AG10803 (cell line): Measurements from ENCODE around the gene FBXO10.

Experiments
- DNase-seq: peaks from one replicate; pipeline ENCODE4 v3.0.0; 2010; ENCODE audit warnings: low read depth
- H3K4me3 ChIP-seq: 2 replicates; pipeline ENCODE4 v1.5.1; 2011; ENCODE audit warnings: mild to moderate bottlenecking, low read length, control low read depth
- CTCF ChIP-seq: conservative IDR thresholded peaks from 2 replicates; pipeline ENCODE4 v1.5.1; 2011; ENCODE audit warnings: mild to moderate bottlenecking, low read length, control low read depth, inconsistent platforms

FBXO10 gene

GRCh38 chr9:37531699-37532098 is 44.5 kb downstream of the FBXO10 start:
- DNase-seq, result no peak
- TF ChIP-seq CTCF, result no peak
- no peak overlapping the region for H3K4me3 ChIP-seq

GRCh38 chr9:37528652-37529471 is 47.3 kb downstream of the FBXO10 start:
- no peak for DNase-seq
- no peak for TF ChIP-seq CTCF
- H3K4me3 ChIP-seq, result no peak overlapping the region

- no peak overlapping the region for H3K4me3 ChIP-seq
- no peak for TF ChIP-seq CTCF
- no peak for DNase-seq
Observed at GRCh38 chr9:37523916-37524315, 52.3 kb downstream of the FBXO10 start.

- no peak for TF ChIP-seq CTCF
- DNase-seq, result no peak
- H3K4me3 ChIP-seq, result no peak overlapping the region
Observed at GRCh38 chr9:37522971-37523370, 53.2 kb downstream of the FBXO10 start.

DNA sequence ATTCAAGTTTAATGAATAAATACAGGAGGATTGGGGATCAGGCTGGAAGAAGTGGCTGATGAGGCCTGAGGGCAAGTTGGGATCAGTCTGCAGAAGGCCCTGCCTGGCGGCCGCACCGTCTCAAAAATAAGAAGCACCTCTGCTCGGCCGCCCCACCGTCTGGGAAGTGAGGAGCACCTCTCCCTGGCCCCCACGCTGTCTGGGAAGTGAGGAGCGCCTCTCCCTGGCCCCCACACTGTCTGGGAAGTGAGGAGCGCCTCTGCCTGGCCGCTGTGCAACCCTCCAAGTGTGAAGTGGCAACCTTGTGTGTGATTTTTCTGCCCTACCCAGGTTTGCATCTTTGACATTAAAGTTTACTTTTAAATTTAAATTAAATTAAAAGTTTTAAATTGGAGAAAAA is 55.1 kb downstream of the FBXO10 start:
- DNase-seq, result no peak
- H3K4me3 ChIP-seq, result no peak overlapping the region
- TF ChIP-seq CTCF, result no peak

GRCh38 chr9:37520641-37521040 is 55.5 kb downstream of the FBXO10 start:
- 0 out of 2 replicates have a peak, but pooled peaks have one; percentile 7 for TF ChIP-seq CTCF
- H3K4me3 ChIP-seq, result no peak overlapping the region
- no peak for DNase-seq

DNA sequence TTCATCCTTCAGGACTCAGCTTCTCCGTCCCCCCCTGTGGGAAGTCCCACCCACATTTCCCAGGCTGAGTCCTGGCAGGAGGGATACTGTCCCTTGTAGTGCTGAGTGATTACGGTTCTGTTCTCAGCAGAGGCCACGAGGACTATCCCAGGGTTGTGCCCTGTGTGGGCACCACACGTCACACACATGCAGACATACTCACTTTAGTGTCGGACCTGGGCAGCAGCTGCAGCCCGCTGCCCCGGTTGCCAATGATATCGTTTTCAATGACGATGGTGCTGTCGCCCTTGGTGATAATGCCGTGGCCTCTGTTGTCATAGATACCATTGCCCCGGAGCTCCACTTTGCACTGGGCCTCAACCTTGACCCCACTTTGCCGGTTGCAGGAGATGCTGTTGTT is 58.3 kb downstream of the FBXO10 start:
- no peak overlapping the region for H3K4me3 ChIP-seq
- DNase-seq, result no peak
- no peak for TF ChIP-seq CTCF
